Stimulated activated CD4-positive, alpha-beta T cell treated with anti-CD3 and anti-CD28 coated beads, Interleukin-15, amount 100 ng/mL, for 1 hour (primary cell): Measurements from ENCODE around the gene TEX14.
"Not testable (repeated sequence)": the region's sequence is repeated elsewhere in the genome, so short reads cannot be mapped to it uniquely, and the experiment has no call there.

Source experiments
- DNase-seq, 2 donors: peaks; one replicate each; pipeline ENCODE4 v3.0.0-alpha.2; 2020; ENCODE audit warnings: low read depth in 1 of 2, low spot score in 1 of 2

Gene TEX14

GRCh38 chr17:58658804-58659713 lies 32.8 kb downstream of the TEX14 start:
- DNase-seq = peak; percentile 28 to 40

GRCh38 chr17:58657962-58658803 lies 33.7 kb downstream of the TEX14 start:
- not testable (repeated sequence) for DNase-seq

GRCh38 chr17:58648236-58648635 lies 43.6 kb downstream of the TEX14 start:
- DNase-seq = no peak

GRCh38 chr17:58643147-58643546 lies 48.7 kb downstream of the TEX14 start:
- no peak for DNase-seq

- DNase-seq = no peak
Observed at GRCh38 chr17:58641887-58642311, 49.9 kb downstream of the TEX14 start.

- DNase-seq = no peak
Observed at GRCh38 chr17:58640202-58640601, 51.6 kb downstream of the TEX14 start.

- DNase-seq = no peak
Observed at GRCh38 chr17:58639681-58640080, 52.2 kb downstream of the TEX14 start.

- no peak for DNase-seq
Observed at GRCh38 chr17:58637011-58637570, 54.8 kb downstream of the TEX14 start.

- no peak for DNase-seq
Observed at GRCh38 chr17:58632324-58633314, 59.2 kb downstream of the TEX14 start.

- peak; percentile 84 to 87 for DNase-seq
Observed at GRCh38 chr17:58631523-58632323, 60.1 kb downstream of the TEX14 start.

GRCh38 chr17:58630883-58631522 lies 60.8 kb downstream of the TEX14 start:
- peak in 1 of 2 donors; percentile 1 for DNase-seq

- no peak for DNase-seq
Observed at GRCh38 chr17:58626905-58627304, 64.9 kb downstream of the TEX14 start.

- no peak for DNase-seq
Observed at GRCh38 chr17:58624751-58625150, 67.1 kb downstream of the TEX14 start.

- no peak for DNase-seq
Observed at GRCh38 chr17:58621174-58621573, 70.7 kb downstream of the TEX14 start.

GRCh38 chr17:58618336-58618735 lies 73.5 kb downstream of the TEX14 start:
- DNase-seq = no peak

- DNase-seq = no peak
Observed at GRCh38 chr17:58617563-58617962, 74.3 kb downstream of the TEX14 start.

- no peak for DNase-seq
Observed at GRCh38 chr17:58615768-58616659, 75.8 kb downstream of the TEX14 start.

- no peak for DNase-seq
Observed at GRCh38 chr17:58614859-58615459, 76.9 kb downstream of the TEX14 start.
